HL-60 (cell line): Measurements from ENCODE around the gene CFAP157.

Source experiments
- DNase-seq, 2 experiments: peaks; one replicate each; pipeline ENCODE4 v3.0.0-alpha.2; 2010 to 2020; ENCODE audit warnings: low read depth in 1 of 2, low spot score in 1 of 2
- H3K27ac ChIP-seq: fragments of 250-450 bp; sonication (Bioruptor Pico); replicated peaks from 2 replicates; pipeline ENCODE4 v1.5.1; 2020; ENCODE audit warnings: mild to moderate bottlenecking, moderate library complexity
- H3K27me3 ChIP-seq: fragments of 250-450 bp; sonication (Bioruptor Pico); 2 replicates; pipeline ENCODE4 v1.5.1; 2021; ENCODE audit warnings: mild to moderate bottlenecking, moderate library complexity; ENCODE audit not compliant: insufficient read depth, poor library complexity, severe bottlenecking
- H3K4me3 ChIP-seq: replicated peaks from 2 replicates; pipeline ENCODE4 v1.5.1; 2011; ENCODE audit warnings: mild to moderate bottlenecking, control low read depth, low read length; ENCODE audit not compliant: insufficient read depth
- GABPA ChIP-seq: IDR thresholded peaks from 2 replicates; pipeline ENCODE4 v1.6.1; 2012; ENCODE audit warnings: low read depth
- POLR2AphosphoS5 ChIP-seq: IDR thresholded peaks from 2 replicates; pipeline ENCODE4 v1.6.1; 2012; ENCODE audit warnings: low read depth
- SPI1 ChIP-seq: IDR thresholded peaks from 2 replicates; pipeline ENCODE4 v1.6.1; 2012; ENCODE audit warnings: low read depth, mild to moderate bottlenecking, borderline replicate concordance
- TF ChIP-seq, protein P1 (sequence below): IDR thresholded peaks from one replicate; pipeline ENCODE4 v1.5.1; 2011; ENCODE audit warnings: low read length, control low read depth, inconsistent platforms; ENCODE audit not compliant: insufficient read depth
- TF ChIP-seq, protein P2 (sequence below): IDR thresholded peaks from 2 replicates; pipeline ENCODE4 v1.6.1; 2012; ENCODE audit warnings: low read depth; ENCODE audit not compliant: insufficient replicate concordance

Gene CFAP157

DNA sequence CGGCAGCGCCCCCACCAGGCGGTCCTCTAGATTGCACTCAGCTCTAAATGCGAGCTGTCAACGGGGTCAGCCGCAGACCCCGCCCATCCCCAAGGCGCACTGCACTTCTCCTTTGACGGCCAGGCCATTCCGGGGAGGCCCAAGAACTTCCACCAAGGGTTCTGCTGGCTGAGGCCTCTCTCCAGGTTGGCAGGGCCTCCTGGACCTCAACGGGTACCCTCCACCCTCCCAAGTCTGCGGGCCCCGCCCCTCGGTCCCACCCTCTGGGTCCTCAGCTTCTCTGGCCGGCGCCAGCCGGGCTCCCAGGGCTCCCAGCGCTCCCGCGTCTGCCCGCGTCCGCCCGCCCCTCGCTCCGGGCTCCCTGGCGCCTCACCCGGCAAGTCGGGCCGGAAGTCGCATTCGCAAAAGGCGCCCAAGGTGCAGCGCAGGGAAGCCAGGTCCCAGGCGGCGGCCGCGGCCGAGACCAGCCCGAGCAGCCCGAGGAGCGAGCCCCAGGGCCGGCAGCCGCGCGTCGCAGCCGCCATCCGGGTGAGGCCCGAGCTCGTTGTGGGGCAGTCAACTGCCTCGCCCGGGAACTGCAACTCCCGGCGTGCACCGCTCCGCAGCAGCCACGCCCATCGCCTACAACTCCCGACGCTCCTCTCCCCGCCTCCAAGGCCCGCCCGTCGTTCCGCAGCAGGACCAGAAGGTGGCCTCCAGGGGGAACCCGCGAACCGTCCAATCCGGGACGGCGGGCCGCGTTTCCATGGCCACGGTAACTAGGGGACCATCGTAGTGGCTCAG lies 28.1 kb downstream of the CFAP157 start, which contains the start of gene TOR2A:
Gene TOR2A, minus strand, starts transcription at position 548 of the 783 bp plus-strand sequence. Its CDS starts 24 bp downstream, at position 524.
- peak; percentile 95 to 97 for DNase-seq
- Histone ChIP-seq H3K27me3 (no peaks in the 10 kb centered on the region), H3K27ac (peak within 1 kb of the TSS; percentile 77), H3K4me3 (peak within 1 kb of the TSS; percentile 55)
- TF ChIP-seq, protein P1, sequence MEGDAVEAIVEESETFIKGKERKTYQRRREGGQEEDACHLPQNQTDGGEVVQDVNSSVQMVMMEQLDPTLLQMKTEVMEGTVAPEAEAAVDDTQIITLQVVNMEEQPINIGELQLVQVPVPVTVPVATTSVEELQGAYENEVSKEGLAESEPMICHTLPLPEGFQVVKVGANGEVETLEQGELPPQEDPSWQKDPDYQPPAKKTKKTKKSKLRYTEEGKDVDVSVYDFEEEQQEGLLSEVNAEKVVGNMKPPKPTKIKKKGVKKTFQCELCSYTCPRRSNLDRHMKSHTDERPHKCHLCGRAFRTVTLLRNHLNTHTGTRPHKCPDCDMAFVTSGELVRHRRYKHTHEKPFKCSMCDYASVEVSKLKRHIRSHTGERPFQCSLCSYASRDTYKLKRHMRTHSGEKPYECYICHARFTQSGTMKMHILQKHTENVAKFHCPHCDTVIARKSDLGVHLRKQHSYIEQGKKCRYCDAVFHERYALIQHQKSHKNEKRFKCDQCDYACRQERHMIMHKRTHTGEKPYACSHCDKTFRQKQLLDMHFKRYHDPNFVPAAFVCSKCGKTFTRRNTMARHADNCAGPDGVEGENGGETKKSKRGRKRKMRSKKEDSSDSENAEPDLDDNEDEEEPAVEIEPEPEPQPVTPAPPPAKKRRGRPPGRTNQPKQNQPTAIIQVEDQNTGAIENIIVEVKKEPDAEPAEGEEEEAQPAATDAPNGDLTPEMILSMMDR = peak; percentile 75
- peak; percentile 87 for TF ChIP-seq SPI1
- TF ChIP-seq, protein P2, sequence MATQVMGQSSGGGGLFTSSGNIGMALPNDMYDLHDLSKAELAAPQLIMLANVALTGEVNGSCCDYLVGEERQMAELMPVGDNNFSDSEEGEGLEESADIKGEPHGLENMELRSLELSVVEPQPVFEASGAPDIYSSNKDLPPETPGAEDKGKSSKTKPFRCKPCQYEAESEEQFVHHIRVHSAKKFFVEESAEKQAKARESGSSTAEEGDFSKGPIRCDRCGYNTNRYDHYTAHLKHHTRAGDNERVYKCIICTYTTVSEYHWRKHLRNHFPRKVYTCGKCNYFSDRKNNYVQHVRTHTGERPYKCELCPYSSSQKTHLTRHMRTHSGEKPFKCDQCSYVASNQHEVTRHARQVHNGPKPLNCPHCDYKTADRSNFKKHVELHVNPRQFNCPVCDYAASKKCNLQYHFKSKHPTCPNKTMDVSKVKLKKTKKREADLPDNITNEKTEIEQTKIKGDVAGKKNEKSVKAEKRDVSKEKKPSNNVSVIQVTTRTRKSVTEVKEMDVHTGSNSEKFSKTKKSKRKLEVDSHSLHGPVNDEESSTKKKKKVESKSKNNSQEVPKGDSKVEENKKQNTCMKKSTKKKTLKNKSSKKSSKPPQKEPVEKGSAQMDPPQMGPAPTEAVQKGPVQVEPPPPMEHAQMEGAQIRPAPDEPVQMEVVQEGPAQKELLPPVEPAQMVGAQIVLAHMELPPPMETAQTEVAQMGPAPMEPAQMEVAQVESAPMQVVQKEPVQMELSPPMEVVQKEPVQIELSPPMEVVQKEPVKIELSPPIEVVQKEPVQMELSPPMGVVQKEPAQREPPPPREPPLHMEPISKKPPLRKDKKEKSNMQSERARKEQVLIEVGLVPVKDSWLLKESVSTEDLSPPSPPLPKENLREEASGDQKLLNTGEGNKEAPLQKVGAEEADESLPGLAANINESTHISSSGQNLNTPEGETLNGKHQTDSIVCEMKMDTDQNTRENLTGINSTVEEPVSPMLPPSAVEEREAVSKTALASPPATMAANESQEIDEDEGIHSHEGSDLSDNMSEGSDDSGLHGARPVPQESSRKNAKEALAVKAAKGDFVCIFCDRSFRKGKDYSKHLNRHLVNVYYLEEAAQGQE = no peak
- TF ChIP-seq GABPA = peak; percentile 30; the same call in 1 of the 2 replicates
- TF ChIP-seq POLR2AphosphoS5 = peak; percentile 67

- H3K4me3 ChIP-seq = no peak overlapping the region
- no peak for DNase-seq
- H3K27me3 ChIP-seq = no peaks in the 10 kb centered on the region
- TF ChIP-seq, protein P1 = no peak
- TF ChIP-seq SPI1 = no peak
- TF ChIP-seq POLR2AphosphoS5 = no peak
- TF ChIP-seq GABPA = no peak
- TF ChIP-seq, protein P2 = no peak
- H3K27ac ChIP-seq = peak overlapping the region; percentile 77
These were observed 28.9 kb downstream of the CFAP157 start for GRCh38 chr9:127735530-127736185.

DNA sequence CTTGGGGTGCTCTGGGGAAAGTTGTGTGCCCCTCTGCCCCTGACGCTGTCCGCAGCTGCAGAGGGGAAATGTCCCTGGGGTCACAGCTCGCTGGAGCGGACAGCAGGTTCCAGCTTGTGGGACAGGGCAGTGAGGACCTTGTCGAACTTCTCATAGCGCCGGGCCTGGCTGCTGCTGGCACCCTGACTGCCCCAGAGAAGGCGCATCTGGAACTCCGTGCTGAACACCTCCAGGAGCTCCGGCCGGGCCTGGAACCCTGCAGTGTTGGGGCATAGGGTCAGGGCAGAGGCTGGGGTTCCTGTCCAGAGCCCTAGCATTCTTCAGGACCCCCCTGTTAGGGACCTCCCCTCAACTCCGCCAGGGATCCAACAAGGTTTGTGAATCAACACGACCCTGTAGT lies 31.9 kb downstream of the CFAP157 start:
- TF ChIP-seq, protein P1 = no peak
- no peak for TF ChIP-seq GABPA
- TF ChIP-seq POLR2AphosphoS5 = no peak
- TF ChIP-seq SPI1 = no peak
- TF ChIP-seq, protein P2 = no peak
- H3K27ac ChIP-seq = no peak overlapping the region
- no peak for DNase-seq
- no peaks in the 10 kb centered on the region for H3K27me3 ChIP-seq
- H3K4me3 ChIP-seq = no peak overlapping the region
